ENCODE measurements around the gene MAP3K14.
"Not testable (repeated sequence)": the region's sequence is repeated elsewhere in the genome, so short reads cannot be mapped to it uniquely, and the experiment has no call there.

Gene MAP3K14

GRCh38 chr17:45314741-45315647 is 1.8 kb downstream of the MAP3K14 start:
- DNase-seq, result no peak

GRCh38 chr17:45313996-45314740 is 2.7 kb downstream of the MAP3K14 start:
- no peak for DNase-seq

GRCh38 chr17:45313421-45313771 is 3.4 kb downstream of the MAP3K14 start:
- DNase-seq, result no peak

GRCh38 chr17:45312477-45313420 is 4.1 kb downstream of the MAP3K14 start:
- DNase-seq, result no peak

GRCh38 chr17:45311760-45312476 is 4.9 kb downstream of the MAP3K14 start:
- no peak for DNase-seq

GRCh38 chr17:45311401-45311759 is 5.4 kb downstream of the MAP3K14 start:
- no peak for DNase-seq

GRCh38 chr17:45310380-45311324 is 6.2 kb downstream of the MAP3K14 start:
- no peak for DNase-seq

- DNase-seq, result no peak
Observed at GRCh38 chr17:45309400-45309799, 7.4 kb downstream of the MAP3K14 start.

- no peak for DNase-seq
Observed at GRCh38 chr17:45308840-45309239, 8.0 kb downstream of the MAP3K14 start.

- no peak for DNase-seq
Observed at GRCh38 chr17:45308016-45308365, 8.8 kb downstream of the MAP3K14 start.

- no peak for DNase-seq
Observed at GRCh38 chr17:45307290-45308015, 9.4 kb downstream of the MAP3K14 start.

GRCh38 chr17:45306623-45307022 is 10.2 kb downstream of the MAP3K14 start:
- no peak for DNase-seq

- DNase-seq, result no peak
Observed at GRCh38 chr17:45306094-45306493, 10.7 kb downstream of the MAP3K14 start.

- no peak for DNase-seq
Observed at GRCh38 chr17:45305530-45306087, 11.2 kb downstream of the MAP3K14 start.

GRCh38 chr17:45302649-45303173 is 14.1 kb downstream of the MAP3K14 start:
- DNase-seq, result no peak

- not testable (repeated sequence) for DNase-seq
Observed at GRCh38 chr17:45302220-45302619, 14.6 kb downstream of the MAP3K14 start.

GRCh38 chr17:45301674-45302073 is 15.1 kb downstream of the MAP3K14 start:
- no peak for DNase-seq

- no peak for DNase-seq
Observed at GRCh38 chr17:45300060-45300751, 16.6 kb downstream of the MAP3K14 start.

- DNase-seq, result no peak
Observed at GRCh38 chr17:45299361-45299760, 17.5 kb downstream of the MAP3K14 start.

All from GOT3 (cell line).